Stimulated activated effector memory CD8-positive, alpha-beta T cell treated with anti-CD3 and anti-CD28 coated beads, Interleukin-12 subunit alpha, Interleukin-12 subunit beta, amount 100 ng/mL, for 72 hours (primary cell): Measurements from ENCODE around the gene OR51E2.

Experiments used
- ATAC-seq: fragments of 150-1000 bp; cut with Tn5 transposase; 2 replicates; pipeline ENCODE4 v1.10.0; 2021
- DNase-seq, 2 donors: peaks; one replicate each; pipeline ENCODE4 v3.0.0; 2021 to 2022; ENCODE audit warnings: low spot score in 2 of 2
- H3K27ac Mint-ChIP-seq: one replicate; pipeline ENCODE4 v1.8.0; 2022; ENCODE audit warnings: mild to moderate bottlenecking, mixed read lengths
- H3K36me3 Mint-ChIP-seq: one replicate; pipeline ENCODE4 v1.8.0; 2022; ENCODE audit warnings: mild to moderate bottlenecking, mixed read lengths
- H3K4me1 Mint-ChIP-seq: one replicate; pipeline ENCODE4 v1.8.0; 2022; ENCODE audit warnings: mixed read lengths
- H3K4me3 Mint-ChIP-seq: one replicate; pipeline ENCODE4 v1.8.0; 2022; ENCODE audit warnings: mild to moderate bottlenecking, mixed read lengths
- H3K9me3 Mint-ChIP-seq: one replicate; pipeline ENCODE4 v1.8.0; 2022; ENCODE audit warnings: mixed read lengths

OR51E2 gene

GRCh38 chr11:4641501-4641900, 56.2 kb downstream of the OR51E2 start:
- Mint-ChIP-seq H3K4me3 (no peak overlapping the region), H3K4me1 (no peaks in the 10 kb centered on the region), H3K36me3 (no peaks in the 10 kb centered on the region), H3K9me3 (no peaks in the 10 kb centered on the region), H3K27ac (no peak overlapping the region)
- no peak for ATAC-seq
- no peak for DNase-seq

GRCh38 chr11:4639931-4640330, 57.7 kb downstream of the OR51E2 start:
- Mint-ChIP-seq H3K4me3 (no peak overlapping the region), H3K9me3 (no peaks in the 10 kb centered on the region), H3K36me3 (no peaks in the 10 kb centered on the region), H3K27ac (no peak overlapping the region), H3K4me1 (no peaks in the 10 kb centered on the region)
- no peak for ATAC-seq
- no peak for DNase-seq

- Mint-ChIP-seq H3K4me3 (no peak overlapping the region), H3K9me3 (no peaks in the 10 kb centered on the region), H3K36me3 (no peaks in the 10 kb centered on the region), H3K27ac (no peak overlapping the region), H3K4me1 (no peaks in the 10 kb centered on the region)
- ATAC-seq (no peak), DNase-seq (no peak)
Observed at GRCh38 chr11:4637662-4638047, 60.0 kb downstream of the OR51E2 start.

GRCh38 chr11:4636962-4637661, 60.5 kb downstream of the OR51E2 start, which contains the start of gene OR51D1:
OR51D1 (plus strand) TSS chr11:4637477; CDS start chr11:4639791, 2,314 bp downstream.
- H3K9me3 Mint-ChIP-seq: no peaks in the 10 kb centered on the region
- no peaks in the 10 kb centered on the region for H3K36me3 Mint-ChIP-seq
- no peak within 1 kb of the TSS for H3K4me3 Mint-ChIP-seq
- peak; percentile 64 to 86 for DNase-seq
- H3K27ac Mint-ChIP-seq: no peak within 1 kb of the TSS
- peak; percentile 83 for ATAC-seq
- no peaks in the 10 kb centered on the region for H3K4me1 Mint-ChIP-seq

- Mint-ChIP-seq H3K27ac (no peak overlapping the region), H3K36me3 (no peaks in the 10 kb centered on the region), H3K9me3 (no peaks in the 10 kb centered on the region)
Observed at GRCh38 chr11:4636136-4636535, 61.5 kb downstream of the OR51E2 start.

More at GRCh38 chr11:4636136-4636535, 61.5 kb downstream of the OR51E2 start:
- no peaks in the 10 kb centered on the region for H3K4me1 Mint-ChIP-seq
- no peak overlapping the region for H3K4me3 Mint-ChIP-seq
- ATAC-seq: no peak
- no peak for DNase-seq
